ENCODE results near the gene HACE1.
A peak's percentile ranks its signal among the peaks of the same experiment; 100 is the strongest.

The HACE1 gene

DNA sequence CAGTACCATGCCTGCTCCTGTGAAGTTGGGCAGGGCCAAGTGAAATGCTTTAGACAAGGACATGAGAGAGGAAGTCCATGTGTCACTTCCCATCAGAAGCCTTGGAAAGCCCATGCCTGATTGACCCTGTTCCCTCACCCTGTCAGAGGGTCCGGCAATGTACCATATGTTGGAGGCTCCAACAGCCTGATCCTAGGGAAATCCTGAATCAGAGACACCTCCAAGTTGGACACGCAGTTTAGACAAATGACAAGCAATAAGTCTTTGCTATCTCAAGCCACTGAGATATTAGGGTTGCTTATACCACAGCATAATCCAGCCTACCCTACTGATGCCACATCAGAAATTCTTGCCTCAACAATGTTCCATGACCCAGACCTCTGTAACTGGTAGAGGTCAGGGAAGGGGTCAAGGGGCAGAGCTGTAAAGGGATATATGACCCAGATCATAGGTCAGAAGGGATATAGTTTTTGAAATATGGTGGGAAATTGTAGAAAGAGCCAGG is 174.8 kb downstream of the HACE1 start:
- Histone ChIP-seq H3K36me3 (ENCODE audit: low read depth) (no peaks in the 10 kb centered on the region), H3K27me3 (ENCODE audit: insufficient read depth, poor library complexity, severe bottlenecking) (no peaks in the 10 kb centered on the region), H3K9me3 (ENCODE audit: severe bottlenecking) (no peaks in the 10 kb centered on the region), H3K27ac (ENCODE audit: poor library complexity, severe bottlenecking) (no peak overlapping the region), H3K4me1 (ENCODE audit: insufficient read depth, poor library complexity, severe bottlenecking) (no peaks in the 10 kb centered on the region), H3K4me3 (ENCODE audit: severe bottlenecking) (no peak overlapping the region)
- DNase-seq (ENCODE audit: low spot score) (no peak), ATAC-seq (ENCODE audit: low read depth) (no peak)
- TF ChIP-seq CTCF (IDR thresholded peaks at IDR 0.05; ENCODE audit: poor library complexity, severe bottlenecking), result no peak

GRCh38 chr6:104683809-104684208 is 175.9 kb downstream of the HACE1 start:
- Histone ChIP-seq H3K4me1 (ENCODE audit: insufficient read depth, poor library complexity, severe bottlenecking) (no peaks in the 10 kb centered on the region), H3K36me3 (ENCODE audit: low read depth) (no peaks in the 10 kb centered on the region), H3K9me3 (ENCODE audit: severe bottlenecking) (no peaks in the 10 kb centered on the region), H3K4me3 (ENCODE audit: severe bottlenecking) (no peak overlapping the region), H3K27ac (ENCODE audit: poor library complexity, severe bottlenecking) (no peak overlapping the region), H3K27me3 (ENCODE audit: insufficient read depth, poor library complexity, severe bottlenecking) (no peaks in the 10 kb centered on the region)
- DNase-seq (ENCODE audit: low spot score) (no peak), ATAC-seq (ENCODE audit: low read depth) (no peak)
- no peak for TF ChIP-seq CTCF (IDR thresholded peaks at IDR 0.05; ENCODE audit: poor library complexity, severe bottlenecking)

DNA sequence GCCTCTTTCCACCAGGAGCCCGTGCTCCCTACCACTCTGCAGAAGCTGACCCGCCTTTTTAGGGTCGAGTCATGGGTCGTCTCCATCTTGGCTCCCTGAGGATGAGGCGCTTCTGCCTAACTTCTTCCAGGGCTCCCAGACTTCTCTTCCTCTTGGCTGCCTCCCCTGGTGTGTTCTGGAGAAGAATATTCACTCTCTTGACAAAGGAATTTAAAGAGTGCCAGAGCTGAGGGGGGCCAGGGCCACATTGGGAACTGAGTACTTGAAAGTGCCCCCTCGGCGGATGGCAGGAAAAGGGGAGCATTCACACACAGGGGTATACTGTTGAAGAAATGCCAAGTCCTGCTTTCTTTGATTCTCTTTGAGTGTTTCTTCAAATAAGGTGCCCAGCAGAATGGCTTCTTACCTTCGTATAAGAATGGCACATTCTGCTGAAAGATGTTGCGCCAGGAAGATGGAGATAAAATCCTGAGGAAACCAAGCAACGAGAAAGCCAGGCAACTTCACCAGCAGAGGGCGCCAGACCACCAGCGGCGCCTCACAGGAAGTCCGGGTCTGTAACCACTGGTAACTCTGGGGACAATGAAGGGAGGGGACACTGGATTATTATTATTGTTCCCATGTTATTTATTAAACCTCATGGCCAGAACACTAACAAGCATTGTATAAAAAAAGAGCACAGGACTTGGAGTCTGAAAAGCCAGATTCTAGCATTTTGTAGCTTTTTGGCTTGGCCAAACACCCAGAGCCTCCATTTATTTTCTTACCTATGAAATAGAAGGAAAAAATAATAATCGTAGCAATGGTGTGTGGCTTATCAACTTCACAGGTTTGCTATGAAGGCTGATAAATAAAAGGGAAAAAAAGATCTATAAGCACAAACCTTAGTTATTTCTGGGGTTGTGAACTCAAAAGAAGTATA is 176.7 kb downstream of the HACE1 start:
- Histone ChIP-seq H3K27me3 (ENCODE audit: insufficient read depth, poor library complexity, severe bottlenecking) (no peaks in the 10 kb centered on the region), H3K4me1 (ENCODE audit: insufficient read depth, poor library complexity, severe bottlenecking) (no peaks in the 10 kb centered on the region), H3K36me3 (ENCODE audit: low read depth) (no peaks in the 10 kb centered on the region), H3K27ac (ENCODE audit: poor library complexity, severe bottlenecking) (no peak overlapping the region), H3K4me3 (ENCODE audit: severe bottlenecking) (no peak overlapping the region), H3K9me3 (ENCODE audit: severe bottlenecking) (no peaks in the 10 kb centered on the region)
- DNase-seq (ENCODE audit: low spot score) (no peak), ATAC-seq (ENCODE audit: low read depth) (no peak)
- peak; percentile 85 for TF ChIP-seq CTCF (IDR thresholded peaks at IDR 0.05; ENCODE audit: poor library complexity, severe bottlenecking)

GRCh38 chr6:104680539-104680938 is 179.2 kb downstream of the HACE1 start:
- no peaks in the 10 kb centered on the region for H3K27me3 ChIP-seq (ENCODE audit: insufficient read depth, poor library complexity, severe bottlenecking)
- H3K4me3 ChIP-seq (ENCODE audit: severe bottlenecking), result no peak overlapping the region
- H3K27ac ChIP-seq (ENCODE audit: poor library complexity, severe bottlenecking), result no peak overlapping the region
- H3K36me3 ChIP-seq (ENCODE audit: low read depth), result no peaks in the 10 kb centered on the region
- H3K4me1 ChIP-seq (ENCODE audit: insufficient read depth, poor library complexity, severe bottlenecking), result no peaks in the 10 kb centered on the region
- no peak for TF ChIP-seq CTCF (IDR thresholded peaks at IDR 0.05; ENCODE audit: poor library complexity, severe bottlenecking)
- DNase-seq (ENCODE audit: low spot score) (no peak), ATAC-seq (ENCODE audit: low read depth) (no peak)
- no peaks in the 10 kb centered on the region for H3K9me3 ChIP-seq (ENCODE audit: severe bottlenecking)

- Histone ChIP-seq H3K27ac (ENCODE audit: poor library complexity, severe bottlenecking) (no peak overlapping the region), H3K27me3 (ENCODE audit: insufficient read depth, poor library complexity, severe bottlenecking) (no peaks in the 10 kb centered on the region), H3K4me3 (ENCODE audit: severe bottlenecking) (no peak overlapping the region), H3K36me3 (ENCODE audit: low read depth) (no peaks in the 10 kb centered on the region), H3K9me3 (ENCODE audit: severe bottlenecking) (no peaks in the 10 kb centered on the region), H3K4me1 (ENCODE audit: insufficient read depth, poor library complexity, severe bottlenecking) (no peaks in the 10 kb centered on the region)
- DNase-seq (ENCODE audit: low spot score) (no peak), ATAC-seq (ENCODE audit: low read depth) (no peak)
- TF ChIP-seq CTCF (IDR thresholded peaks at IDR 0.05; ENCODE audit: poor library complexity, severe bottlenecking), result no peak
These were observed 179.7 kb downstream of the HACE1 start for GRCh38 chr6:104679971-104680370.

Data from RWPE2 (cell line).